ENCODE data around the gene SNX15.

- no peak for TF ChIP-seq CTCF (IDR thresholded peaks at IDR 0.05; ENCODE audit: borderline replicate concordance, extremely low read depth, low read length, poor library complexity, severe bottlenecking)
- TF ChIP-seq EZH2 (IDR thresholded peaks at IDR 0.05; ENCODE audit: borderline replicate concordance, low read depth, low read length, severe bottlenecking), result no peak
Observed at GRCh38 chr11:65056999-65057398, 29.8 kb downstream of the SNX15 start.
